ENCODE measurements around the gene RHNO1. TPM values are rescaled to one million over a fixed set of nuclear protein-coding genes. Genes with fewer than 3 reads are reported as not detected.

Gene RHNO1
- total and polyA plus RNA-seq, 2 donors (not counting 3 experiments of a cell fraction or from before 2014, with no cell fraction given) = 33.8 to 35.2 TPM

GRCh38 chr12:2833810-2834209 lies 43.2 kb upstream of the RHNO1 start:
- H3K4me2 ChIP-seq (ENCODE audit: insufficient read depth, low read length) = no peak overlapping the region
- intact Hi-C loops (cut with micrococcal nuclease) (no loop called here), dilution Hi-C loops (cut with MboI; ENCODE audit: extremely low pct_ligation_motif_present, low sequenced_read_pairs) (no loop called here)
- no peaks in the 10 kb centered on the region for H3K9me1 ChIP-seq (replicated peaks; ENCODE audit: control insufficient read depth, extremely low read depth, insufficient read depth, low read length)
- TF ChIP-seq GATA2 (IDR thresholded peaks at IDR 0.05; ENCODE audit: insufficient read depth, insufficient read length, low read depth, low read length) (no peak), CTCF (IDR thresholded peaks at IDR 0.05; ENCODE audit: extremely low read depth in 1 of 2, insufficient read depth in 1 of 2, low read depth in 1 of 2, low read length in 2 of 2) (no peak), MAX (IDR thresholded peaks at IDR 0.05; ENCODE audit: insufficient read depth, insufficient read length) (no peak), FOS (IDR thresholded peaks at IDR 0.05; ENCODE audit: borderline replicate concordance, insufficient read depth, low read length) (no peak), POLR2AphosphoS5 (IDR thresholded peaks at IDR 0.05; ENCODE audit: insufficient read depth, low read depth, low read length) (no peak), JUN (IDR thresholded peaks at IDR 0.05; ENCODE audit: borderline replicate concordance, insufficient read depth, insufficient read length, low read depth) (no peak), EZH2 (IDR thresholded peaks at IDR 0.05; ENCODE audit: borderline replicate concordance, low read depth, low read length, severe bottlenecking) (no peak), POLR2A (IDR thresholded peaks at IDR 0.05; ENCODE audit: low read depth, low read length) (no peak), MYC (IDR thresholded peaks at IDR 0.05; ENCODE audit: low read depth, low read length) (no peak)
- H3K9ac ChIP-seq (replicated peaks; ENCODE audit: extremely low read depth, insufficient read depth, low read length) = no peak overlapping the region
- H4K20me1 ChIP-seq (replicated peaks; ENCODE audit: control insufficient read depth, extremely low read depth, insufficient read depth, low read length) = no peaks in the 10 kb centered on the region
- H3K4me1 ChIP-seq (ENCODE audit: control insufficient read depth, extremely low read depth, insufficient read depth, low read length) = no peaks in the 10 kb centered on the region
- no peak overlapping the region for H3K4me3 ChIP-seq (replicated peaks in 1 of 3; ENCODE audit: insufficient read depth in 1 of 3, low read depth in 1 of 3, low read length in 3 of 3)
- H3K36me3 ChIP-seq (ENCODE audit: control insufficient read depth in 2 of 2, extremely low read depth in 1 of 2, insufficient read depth in 2 of 2, low read length in 2 of 2) = peaks cover 0 to 2% of the 10 kb centered on the region in 2 experiments
- ChIA-PET CTCF (interaction anchor here (0.9 to 2.1 kb wide), 4 partner anchors 12 to 208 kb away, joined by 3 to 9 read pairs (median 4); no protein-coding TSS in a partner anchor), POLR2A (no interaction called here)
- no peak overlapping the region for H2AFZ ChIP-seq (ENCODE audit: low read depth, low read length)
- H3K27ac ChIP-seq (ENCODE audit: insufficient read depth, low read depth, low read length) = no peak overlapping the region
- peaks cover 0 to 4% of the 10 kb centered on the region in 2 experiments for H3K27me3 ChIP-seq (ENCODE audit: control insufficient read depth in 2 of 2, insufficient read depth in 2 of 2, low read length in 2 of 2)
- BruUV-seq (replicated peaks) = no TSS peak
- H3K79me2 ChIP-seq (ENCODE audit: control insufficient read depth, insufficient read depth, low read length) = no peaks in the 10 kb centered on the region
- FAIRE-seq (no peak), DNase-seq (ENCODE audit: low read depth, low spot score) (no peak)
- no peaks in the 10 kb centered on the region for H3K9me3 ChIP-seq (replicated peaks; ENCODE audit: control insufficient read depth, insufficient read depth, low read length)

Measured in endothelial cell of umbilical vein (primary cell).